NCI-H69 (cell line): ENCODE measurements around the gene HRH4.
A peak's percentile ranks its signal among the peaks of the same experiment; 100 is the strongest.

Experiments
- DNase-seq: peaks from one replicate; lab custom pipeline; 2025; lab: John Stamatoyannopoulos, UW

HRH4 gene

GRCh38 chr18:24506175-24506574 lies 45.7 kb downstream of the HRH4 start:
- no peak for DNase-seq

- DNase-seq = no peak
These were observed 49.0 kb downstream of the HRH4 start for GRCh38 chr18:24509435-24509834.

- peak; percentile 81 for DNase-seq
These were observed 54.0 kb downstream of the HRH4 start for GRCh38 chr18:24514439-24514838.

DNA sequence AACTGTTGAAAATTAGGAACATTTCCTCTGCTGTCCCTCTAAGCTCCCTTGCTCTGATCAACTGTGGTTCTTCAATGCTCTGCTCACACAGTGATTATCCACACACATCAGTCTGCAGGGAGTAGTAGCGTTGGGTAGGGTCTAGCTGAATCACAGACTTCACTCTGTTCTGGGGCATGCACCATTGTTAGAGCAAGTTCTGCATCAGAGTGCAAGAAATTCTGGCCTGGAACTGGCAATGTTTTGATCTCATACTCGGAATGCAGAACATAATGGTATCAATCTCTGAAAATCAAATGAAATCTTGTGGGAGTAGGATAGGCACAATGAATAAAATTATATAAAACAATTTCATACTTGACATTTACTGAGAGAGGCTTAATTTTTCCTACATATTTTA lies 55.3 kb downstream of the HRH4 start:
- DNase-seq = no peak

DNA sequence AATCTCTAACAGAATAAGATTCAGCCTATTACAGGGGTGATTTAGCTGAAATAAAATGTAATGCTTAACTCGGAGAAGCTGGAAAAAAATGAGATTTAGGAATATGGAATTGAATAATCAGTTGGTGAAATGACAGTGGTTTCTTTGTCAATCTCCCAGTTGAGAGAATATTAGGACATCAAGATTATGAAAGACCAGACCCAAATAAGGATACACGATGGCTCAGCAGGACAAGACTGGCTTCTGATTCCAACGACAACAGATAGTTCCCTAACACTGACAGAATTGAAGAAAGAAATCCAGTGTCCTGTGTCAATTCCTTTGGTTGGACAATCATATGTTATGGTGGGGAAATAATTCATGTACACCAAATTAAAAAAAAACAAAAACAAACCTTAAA lies 55.8 kb downstream of the HRH4 start:
- DNase-seq = no peak

DNA sequence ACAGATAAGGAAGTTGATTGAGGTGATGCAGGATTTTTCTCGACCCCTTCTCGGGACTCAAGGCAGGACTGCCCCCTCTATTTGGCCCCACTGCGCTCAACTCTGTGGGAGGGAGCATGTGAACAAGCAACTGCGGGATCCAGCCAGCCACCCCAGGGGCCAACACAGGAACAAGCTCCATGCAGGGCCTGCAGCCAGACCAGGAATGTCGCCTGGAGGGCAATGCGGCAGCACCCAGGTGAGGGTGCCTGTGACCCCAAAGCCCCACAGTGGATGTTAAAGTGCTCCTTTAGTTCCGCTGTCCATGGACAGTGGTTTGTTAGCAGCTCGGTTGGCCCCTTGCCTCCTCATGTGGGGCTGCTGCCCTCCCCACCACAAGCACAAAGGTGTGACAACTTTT lies 57.1 kb downstream of the HRH4 start:
- no peak for DNase-seq

DNA sequence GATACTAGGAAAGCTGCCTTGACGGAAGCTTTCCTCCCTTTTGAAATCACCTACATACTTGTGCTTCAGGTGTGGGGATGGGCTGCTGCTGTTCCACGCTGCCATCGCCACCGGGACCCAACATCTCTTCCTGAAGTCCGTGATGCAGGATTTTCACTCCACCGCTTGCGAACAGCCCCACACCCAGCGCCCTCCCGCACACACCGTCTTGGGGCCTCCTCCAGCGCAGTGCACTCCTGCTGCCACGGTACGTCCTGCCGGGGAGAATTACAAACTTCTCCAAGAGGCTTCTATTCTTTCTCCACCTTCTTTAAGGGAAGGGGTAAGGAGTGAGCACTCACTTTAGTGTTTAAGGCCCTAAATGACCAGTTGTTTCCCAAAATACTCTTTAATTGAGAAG lies 58.2 kb downstream of the HRH4 start:
- no peak for DNase-seq
